Bronchial epithelial cell (primary cell): ENCODE measurements around the gene PARPBP. TPM values are rescaled to one million over a fixed set of nuclear protein-coding genes. Genes with fewer than 3 reads are reported as not detected.

Experiments
- DNase-seq: peaks from one replicate; pipeline ENCODE4 v3.0.0-alpha.2; 2010; ENCODE audit warnings: low read depth
- FAIRE-seq: peaks from 2 replicates; lab custom pipeline; 2011; peaks lifted over from hg19 to GRCh38; lab: Jason Lieb, UNC
- H3K27me3 ChIP-seq: 2 replicates; pipeline ENCODE4 v1.5.1; 2011; ENCODE audit warnings: low read length; ENCODE audit not compliant: control insufficient read depth, insufficient read depth
- H3K36me3 ChIP-seq: 2 replicates; pipeline ENCODE4 v1.5.1; 2011; ENCODE audit warnings: low read length; ENCODE audit not compliant: control insufficient read depth, insufficient read depth
- H3K4me3 ChIP-seq: 2 replicates; pipeline ENCODE4 v1.5.1; 2011; ENCODE audit warnings: mild to moderate bottlenecking, low read depth, low read length, control low read depth
- CTCF ChIP-seq: IDR thresholded peaks from 2 replicates; pipeline ENCODE4 v1.5.1; 2011; ENCODE audit warnings: mild to moderate bottlenecking, moderate library complexity, low read length, control low read depth, inconsistent platforms; ENCODE audit not compliant: insufficient read depth, severe bottlenecking
- total RNA-seq: library from RNA; depleted of rRNA; stranded (reverse); fragments of >200 nt; gene quantifications from 2 replicates; pipeline ENCODE4 v1.2.1, GENCODE V29; 2014

PARPBP gene
- total RNA-seq, 1 donor from 2014 or later, result 1.8 TPM

DNA sequence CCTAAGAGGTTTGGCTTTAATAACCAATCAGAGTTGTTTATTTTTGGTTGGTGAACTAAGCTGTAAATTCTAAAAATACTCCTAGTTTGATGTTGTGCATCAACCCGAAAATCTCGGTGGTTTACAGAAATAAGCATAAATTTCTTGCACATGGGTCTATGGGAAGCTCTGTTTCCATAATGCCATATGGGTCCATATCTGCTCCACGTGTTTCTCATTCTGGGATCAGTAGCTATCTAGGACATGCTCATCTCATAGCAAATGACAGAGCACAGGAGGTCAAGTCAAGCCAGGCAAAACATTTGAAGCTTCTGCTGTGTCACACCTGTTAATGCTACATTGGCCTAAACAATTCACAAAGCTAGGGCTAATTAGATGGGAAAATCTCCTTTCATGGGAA, 23.1 kb upstream of the PARPBP start:
- DNase-seq (no peak), FAIRE-seq (no peak)
- H3K27me3 ChIP-seq, result no peaks in the 10 kb centered on the region
- no peak for TF ChIP-seq CTCF
- H3K4me3 ChIP-seq, result no peak overlapping the region
- peaks cover 3% of the 10 kb centered on the region for H3K36me3 ChIP-seq

- peaks cover 9% of the 10 kb centered on the region for H3K36me3 ChIP-seq
- FAIRE-seq, result no peak
- H3K4me3 ChIP-seq, result no peak overlapping the region
- TF ChIP-seq CTCF, result no peak
- no peaks in the 10 kb centered on the region for H3K27me3 ChIP-seq
- no peak for DNase-seq
Observed at GRCh38 chr12:102106905-102107304, 13.1 kb upstream of the PARPBP start.

GRCh38 chr12:102107970-102108369, 12.0 kb upstream of the PARPBP start:
- FAIRE-seq (no peak), DNase-seq (peak; percentile 64)
- Histone ChIP-seq H3K4me3 (no peak overlapping the region), H3K27me3 (no peaks in the 10 kb centered on the region), H3K36me3 (peaks cover 9% of the 10 kb centered on the region)
- TF ChIP-seq CTCF, result no peak

DNA sequence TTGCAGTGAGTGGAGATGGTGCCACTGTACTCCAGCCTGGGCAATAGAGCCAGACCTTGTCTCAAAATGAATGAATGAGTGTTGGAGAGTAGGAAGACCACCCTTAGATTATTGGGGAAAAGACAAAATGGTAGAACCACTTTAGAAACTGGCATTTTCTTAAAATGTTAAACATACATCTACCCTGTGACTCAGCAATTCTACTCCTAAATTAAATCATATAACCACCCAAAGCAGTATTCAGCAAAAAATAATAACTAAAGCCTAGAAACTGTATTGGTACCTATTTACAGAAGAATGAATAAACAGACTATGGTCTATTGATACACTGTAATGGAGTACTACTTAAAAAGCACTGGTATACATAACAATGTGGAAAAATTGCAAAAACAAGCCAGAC, 9.2 kb upstream of the PARPBP start:
- TF ChIP-seq CTCF, result no peak
- peaks cover 5% of the 10 kb centered on the region for H3K36me3 ChIP-seq
- no peak overlapping the region for H3K4me3 ChIP-seq
- DNase-seq (no peak), FAIRE-seq (no peak)
- H3K27me3 ChIP-seq, result no peaks in the 10 kb centered on the region

DNA sequence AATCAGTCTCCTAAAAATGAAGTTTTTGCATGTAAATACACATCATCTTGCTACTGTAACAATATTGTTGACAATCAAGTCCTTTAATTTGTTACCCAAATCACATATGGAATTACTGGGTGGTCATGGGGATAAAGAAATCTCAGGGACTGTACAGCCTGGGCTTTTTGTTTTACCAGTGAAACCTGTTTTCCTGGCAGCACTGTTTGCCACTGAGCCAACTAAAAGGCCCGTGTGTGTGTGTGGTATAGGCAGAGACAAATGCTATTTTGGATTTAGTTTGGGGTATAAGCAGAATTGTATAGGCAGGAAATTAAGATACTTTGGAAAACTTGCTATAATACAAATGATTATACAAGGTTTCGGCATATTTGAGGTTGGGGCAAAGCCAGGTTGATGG, 5.8 kb upstream of the PARPBP start:
- FAIRE-seq (no peak), DNase-seq (no peak)
- H3K36me3 ChIP-seq, result peaks cover 1% of the 10 kb centered on the region
- no peak for TF ChIP-seq CTCF
- no peaks in the 10 kb centered on the region for H3K27me3 ChIP-seq
- no peak overlapping the region for H3K4me3 ChIP-seq

GRCh38 chr12:102116392-102116791, 3.6 kb upstream of the PARPBP start:
- no peak overlapping the region for H3K4me3 ChIP-seq
- no peak for TF ChIP-seq CTCF
- FAIRE-seq, result no peak
- DNase-seq, result no peak
- H3K27me3 ChIP-seq, result no peaks in the 10 kb centered on the region
- no peaks in the 10 kb centered on the region for H3K36me3 ChIP-seq
